ENCODE measurements around the gene GPR55.

- no peak for TF ChIP-seq CTCF (IDR thresholded peaks at IDR 0.05; ENCODE audit: insufficient read depth, low read length)
- TF ChIP-seq REST (IDR thresholded peaks at IDR 0.05; ENCODE audit: insufficient replicate concordance, low read depth) = no peak
Observed at GRCh38 chr2:230887342-230887741, 37.7 kb downstream of the GPR55 start.

Measured in HL-60 (cell line).